ENCODE results near the gene DPF3.

Gene DPF3

GRCh38 chr14:72649603-72650227 lies 244.2 kb downstream of the DPF3 start:
- Histone ChIP-seq H3K4me3 (replicated peaks; ENCODE audit: low read depth, low read length) (no peak overlapping the region), H3K27me3 (replicated peaks; ENCODE audit: control insufficient read depth, insufficient read depth, low read length) (no peaks in the 10 kb centered on the region), H3K36me3 (ENCODE audit: control insufficient read depth, insufficient read depth, low read length) (no peaks in the 10 kb centered on the region)
- TF ChIP-seq, protein P1, sequence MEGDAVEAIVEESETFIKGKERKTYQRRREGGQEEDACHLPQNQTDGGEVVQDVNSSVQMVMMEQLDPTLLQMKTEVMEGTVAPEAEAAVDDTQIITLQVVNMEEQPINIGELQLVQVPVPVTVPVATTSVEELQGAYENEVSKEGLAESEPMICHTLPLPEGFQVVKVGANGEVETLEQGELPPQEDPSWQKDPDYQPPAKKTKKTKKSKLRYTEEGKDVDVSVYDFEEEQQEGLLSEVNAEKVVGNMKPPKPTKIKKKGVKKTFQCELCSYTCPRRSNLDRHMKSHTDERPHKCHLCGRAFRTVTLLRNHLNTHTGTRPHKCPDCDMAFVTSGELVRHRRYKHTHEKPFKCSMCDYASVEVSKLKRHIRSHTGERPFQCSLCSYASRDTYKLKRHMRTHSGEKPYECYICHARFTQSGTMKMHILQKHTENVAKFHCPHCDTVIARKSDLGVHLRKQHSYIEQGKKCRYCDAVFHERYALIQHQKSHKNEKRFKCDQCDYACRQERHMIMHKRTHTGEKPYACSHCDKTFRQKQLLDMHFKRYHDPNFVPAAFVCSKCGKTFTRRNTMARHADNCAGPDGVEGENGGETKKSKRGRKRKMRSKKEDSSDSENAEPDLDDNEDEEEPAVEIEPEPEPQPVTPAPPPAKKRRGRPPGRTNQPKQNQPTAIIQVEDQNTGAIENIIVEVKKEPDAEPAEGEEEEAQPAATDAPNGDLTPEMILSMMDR (IDR thresholded peaks at IDR 0.05; ENCODE audit: insufficient read depth, low read length, poor library complexity, severe bottlenecking) = no peak
- no peak for DNase-seq (ENCODE audit: extremely low read depth, insufficient read length)

DNA sequence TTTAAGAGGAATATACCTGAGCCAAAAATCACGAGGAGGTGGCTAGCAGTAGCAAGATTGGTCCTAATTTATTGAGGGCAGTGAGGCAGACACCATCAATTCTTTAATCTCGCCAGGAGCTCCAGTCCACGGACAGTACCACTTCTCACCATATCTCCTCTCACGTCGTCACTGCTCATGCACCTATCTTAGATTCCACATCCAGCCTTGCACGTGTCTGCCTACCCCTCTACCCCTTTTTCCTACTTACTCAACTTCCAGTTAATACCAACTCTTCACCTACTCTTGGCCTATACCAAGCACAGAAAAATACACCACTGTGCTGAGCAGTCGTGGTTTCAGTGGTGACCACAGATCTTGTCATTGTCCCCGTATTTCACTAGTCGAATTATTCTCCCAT lies 246.1 kb downstream of the DPF3 start:
- Histone ChIP-seq H3K4me3 (replicated peaks; ENCODE audit: low read depth, low read length) (no peak overlapping the region), H3K27me3 (replicated peaks; ENCODE audit: control insufficient read depth, insufficient read depth, low read length) (no peaks in the 10 kb centered on the region), H3K36me3 (ENCODE audit: control insufficient read depth, insufficient read depth, low read length) (no peaks in the 10 kb centered on the region)
- TF ChIP-seq, protein P1 (IDR thresholded peaks at IDR 0.05; ENCODE audit: insufficient read depth, low read length, poor library complexity, severe bottlenecking) = no peak
- no peak for DNase-seq (ENCODE audit: extremely low read depth, insufficient read length)

DNA sequence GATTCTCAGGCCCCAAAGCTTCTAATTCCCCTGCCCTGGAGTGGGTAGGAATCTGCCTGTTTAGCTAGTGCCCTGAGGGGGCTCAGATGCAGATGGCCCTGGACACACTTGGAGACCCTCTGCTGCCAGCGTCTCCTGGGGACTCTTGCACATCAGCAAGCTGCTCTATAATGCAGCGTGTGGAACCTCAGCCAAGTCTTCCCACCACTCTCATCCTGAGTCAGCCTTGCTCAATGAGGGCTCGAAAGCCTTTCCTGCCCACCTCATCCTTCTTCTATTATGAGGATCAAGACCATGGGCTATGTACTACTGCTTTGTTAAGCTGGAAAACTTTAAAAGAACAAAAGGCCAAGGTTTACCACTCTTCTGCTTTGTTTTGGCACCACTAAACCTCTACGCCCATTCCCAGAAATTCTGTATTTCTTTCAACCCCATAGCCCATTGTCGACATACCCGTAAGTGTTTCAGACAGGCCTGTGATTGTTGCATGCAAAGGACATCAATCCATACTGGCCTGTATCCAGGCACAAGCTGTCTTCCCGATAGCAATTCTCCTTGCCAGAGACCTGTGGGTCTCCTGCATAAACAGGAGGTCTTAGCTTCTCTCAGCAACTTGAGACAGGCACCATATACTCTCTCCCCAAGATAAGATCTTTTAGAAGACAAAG lies 246.9 kb downstream of the DPF3 start:
- TF ChIP-seq, protein P1 (IDR thresholded peaks at IDR 0.05; ENCODE audit: insufficient read depth, low read length, poor library complexity, severe bottlenecking) = no peak
- H3K36me3 ChIP-seq (ENCODE audit: control insufficient read depth, insufficient read depth, low read length) = no peaks in the 10 kb centered on the region
- no peak for DNase-seq (ENCODE audit: extremely low read depth, insufficient read length)
- H3K27me3 ChIP-seq (replicated peaks; ENCODE audit: control insufficient read depth, insufficient read depth, low read length) = no peaks in the 10 kb centered on the region
- H3K4me3 ChIP-seq (replicated peaks; ENCODE audit: low read depth, low read length) = no peak overlapping the region

DNA sequence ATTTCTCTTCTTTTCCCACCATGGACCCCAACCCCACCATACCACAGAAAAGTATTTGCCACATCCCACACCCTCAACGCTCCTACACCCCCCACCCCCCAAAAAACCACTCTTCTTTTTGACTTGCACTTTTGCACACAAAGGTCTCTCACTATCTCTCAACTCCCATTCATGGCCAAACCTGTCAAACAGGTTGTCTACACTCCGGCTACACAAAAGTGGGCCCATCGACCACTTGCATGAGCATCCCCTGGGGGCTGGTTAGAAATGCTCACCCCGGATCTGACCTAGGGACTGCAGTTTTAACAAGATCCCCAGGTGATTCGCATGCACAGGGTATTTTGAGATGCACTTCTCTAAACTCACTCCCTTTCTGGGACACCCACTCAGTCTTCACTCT lies 248.2 kb downstream of the DPF3 start:
- TF ChIP-seq, protein P1 (IDR thresholded peaks at IDR 0.05; ENCODE audit: insufficient read depth, low read length, poor library complexity, severe bottlenecking) = no peak
- Histone ChIP-seq H3K27me3 (replicated peaks; ENCODE audit: control insufficient read depth, insufficient read depth, low read length) (no peaks in the 10 kb centered on the region), H3K36me3 (ENCODE audit: control insufficient read depth, insufficient read depth, low read length) (no peaks in the 10 kb centered on the region), H3K4me3 (replicated peaks; ENCODE audit: low read depth, low read length) (no peak overlapping the region)
- no peak for DNase-seq (ENCODE audit: extremely low read depth, insufficient read length)

DNA sequence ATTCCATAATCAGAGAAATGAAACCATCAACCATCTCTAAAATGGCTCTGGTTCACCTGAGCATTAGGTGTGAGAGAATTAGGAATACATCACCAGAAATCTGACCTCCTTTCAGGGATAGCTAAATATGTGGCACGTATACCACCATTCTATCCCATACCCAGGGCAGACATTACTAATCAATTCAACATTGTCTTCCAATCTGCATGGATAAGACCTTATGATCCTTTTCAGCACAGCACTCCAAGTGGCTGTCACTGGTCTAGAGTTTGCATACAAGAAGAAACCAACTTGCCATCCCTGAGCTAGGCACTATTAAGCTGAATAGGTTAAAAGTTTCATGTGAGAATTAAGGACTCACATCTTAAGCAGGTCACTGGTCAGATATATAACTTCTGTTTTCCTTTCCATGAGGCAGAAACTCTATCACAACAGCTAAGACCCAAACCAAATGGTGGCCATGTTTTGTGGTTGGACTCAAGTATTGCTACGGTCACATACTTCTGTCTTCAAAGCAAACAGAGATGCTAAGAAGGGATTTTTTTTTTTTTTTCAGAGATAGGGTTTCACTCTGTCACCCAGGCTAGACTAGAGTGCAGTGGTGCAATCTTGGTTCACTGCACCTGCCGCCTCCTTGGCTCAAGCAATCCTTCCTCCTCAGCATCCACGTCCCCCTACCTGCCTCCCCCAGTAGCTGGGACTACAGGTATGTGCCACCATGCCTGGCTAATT lies 249.0 kb downstream of the DPF3 start:
- TF ChIP-seq, protein P1 (IDR thresholded peaks at IDR 0.05; ENCODE audit: insufficient read depth, low read length, poor library complexity, severe bottlenecking) = peak; percentile 12
- no peaks in the 10 kb centered on the region for H3K36me3 ChIP-seq (ENCODE audit: control insufficient read depth, insufficient read depth, low read length)
- H3K4me3 ChIP-seq (replicated peaks; ENCODE audit: low read depth, low read length) = no peak overlapping the region
- no peaks in the 10 kb centered on the region for H3K27me3 ChIP-seq (replicated peaks; ENCODE audit: control insufficient read depth, insufficient read depth, low read length)
- DNase-seq (ENCODE audit: extremely low read depth, insufficient read length) = no peak
